ENCODE measurements around the gene USP13. TPM values are rescaled to one million over a fixed set of nuclear protein-coding genes. Genes with fewer than 3 reads are reported as not detected.
A peak's percentile ranks its signal among the peaks of the same experiment; 100 is the strongest.

USP13 gene
- polyA plus RNA-seq, 1 experiment: 15.2 TPM

DNA sequence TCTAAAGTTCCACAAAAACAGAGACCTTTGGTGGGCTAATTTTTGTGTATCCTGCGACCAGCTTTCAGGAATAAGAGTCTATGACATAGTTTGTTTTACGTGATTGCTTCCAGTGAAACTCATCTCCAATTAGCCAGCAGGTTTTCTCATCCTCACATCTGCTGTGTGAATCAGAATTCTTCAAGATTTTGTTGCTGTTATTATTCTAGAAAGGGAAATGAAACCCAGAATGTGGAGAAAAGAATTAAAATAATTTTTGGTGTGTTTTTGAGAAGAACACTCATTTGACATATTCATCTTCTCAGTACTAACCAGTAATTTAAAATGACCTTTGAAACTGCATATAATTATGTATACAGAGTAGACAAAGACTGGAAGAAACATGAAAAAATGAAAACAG, 175.9 kb downstream of the USP13 start:
- POLR2A ChIA-PET: no interaction called here
- Histone ChIP-seq H3K4me3 (ENCODE audit: low read depth, low read length) (no peak overlapping the region), H3K9me3 (ENCODE audit: control insufficient read depth, insufficient read depth, low read length) (no peaks in the 10 kb centered on the region), H3K27ac (ENCODE audit: low read depth, low read length) (no peak overlapping the region), H3K27me3 (ENCODE audit: control insufficient read depth, insufficient read depth, low read length) (no peaks in the 10 kb centered on the region)
- TF ChIP-seq CTCF (IDR thresholded peaks at IDR 0.05; ENCODE audit: low read depth, low read length): no peak
- DNase-seq (ENCODE audit: low read depth, low spot score): no peak
- CTCF ChIA-PET: no interaction called here

- TF ChIP-seq CTCF (IDR thresholded peaks at IDR 0.05; ENCODE audit: low read depth, low read length): no peak
- no peaks in the 10 kb centered on the region for H3K9me3 ChIP-seq (ENCODE audit: control insufficient read depth, insufficient read depth, low read length)
- no peaks in the 10 kb centered on the region for H3K27me3 ChIP-seq (ENCODE audit: control insufficient read depth, insufficient read depth, low read length)
- DNase-seq (ENCODE audit: low read depth, low spot score): no peak
- ChIA-PET CTCF (no interaction called here), POLR2A (no interaction called here)
- H3K4me3 ChIP-seq (ENCODE audit: low read depth, low read length): no peak overlapping the region
- no peak overlapping the region for H3K27ac ChIP-seq (ENCODE audit: low read depth, low read length)
These were observed 176.6 kb downstream of the USP13 start for GRCh38 chr3:179829401-179829800.

DNA sequence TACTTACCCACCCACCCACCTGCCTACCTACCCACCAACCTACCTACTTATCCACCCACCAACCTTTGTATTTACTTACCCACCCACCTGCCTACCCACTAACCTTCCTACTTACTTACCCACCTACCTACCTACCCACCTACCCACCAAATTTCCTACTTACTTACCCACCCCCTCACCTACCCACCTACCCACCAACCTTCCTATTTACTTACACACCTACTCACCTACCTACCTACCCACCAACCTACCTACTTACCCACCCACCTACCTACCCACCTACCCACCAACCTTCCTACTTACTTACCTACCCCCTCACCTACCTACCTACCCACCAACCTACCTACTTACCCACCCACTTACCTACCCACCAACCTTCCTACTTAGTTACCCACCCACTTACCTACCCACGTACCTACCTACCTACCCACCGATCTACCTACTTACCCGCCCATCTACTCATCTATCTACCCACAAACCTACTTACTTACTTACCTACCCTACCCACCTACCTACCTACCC, 179.6 kb downstream of the USP13 start:
- no peak for TF ChIP-seq CTCF (IDR thresholded peaks at IDR 0.05; ENCODE audit: low read depth, low read length)
- DNase-seq (ENCODE audit: low read depth, low spot score): no peak
- Histone ChIP-seq H3K27me3 (ENCODE audit: control insufficient read depth, insufficient read depth, low read length) (no peaks in the 10 kb centered on the region), H3K27ac (ENCODE audit: low read depth, low read length) (no peak overlapping the region), H3K4me3 (ENCODE audit: low read depth, low read length) (no peak overlapping the region), H3K9me3 (ENCODE audit: control insufficient read depth, insufficient read depth, low read length) (no peaks in the 10 kb centered on the region)
- POLR2A ChIA-PET: no interaction called here
- CTCF ChIA-PET: interaction anchor here (1.0 kb wide), 1 partner anchor 21 kb away, joined by 6 read pairs; no protein-coding TSS in a partner anchor

GRCh38 chr3:179833294-179833693, 180.5 kb downstream of the USP13 start:
- Histone ChIP-seq H3K27ac (ENCODE audit: low read depth, low read length) (no peak overlapping the region), H3K9me3 (ENCODE audit: control insufficient read depth, insufficient read depth, low read length) (no peaks in the 10 kb centered on the region), H3K4me3 (ENCODE audit: low read depth, low read length) (no peak overlapping the region), H3K27me3 (ENCODE audit: control insufficient read depth, insufficient read depth, low read length) (no peaks in the 10 kb centered on the region)
- no peak for TF ChIP-seq CTCF (IDR thresholded peaks at IDR 0.05; ENCODE audit: low read depth, low read length)
- POLR2A ChIA-PET: no interaction called here
- DNase-seq (ENCODE audit: low read depth, low spot score): no peak
- CTCF ChIA-PET: interaction anchor here (0.8 kb wide), 1 partner anchor 22 kb away, joined by 3 read pairs; no protein-coding TSS in a partner anchor

DNA sequence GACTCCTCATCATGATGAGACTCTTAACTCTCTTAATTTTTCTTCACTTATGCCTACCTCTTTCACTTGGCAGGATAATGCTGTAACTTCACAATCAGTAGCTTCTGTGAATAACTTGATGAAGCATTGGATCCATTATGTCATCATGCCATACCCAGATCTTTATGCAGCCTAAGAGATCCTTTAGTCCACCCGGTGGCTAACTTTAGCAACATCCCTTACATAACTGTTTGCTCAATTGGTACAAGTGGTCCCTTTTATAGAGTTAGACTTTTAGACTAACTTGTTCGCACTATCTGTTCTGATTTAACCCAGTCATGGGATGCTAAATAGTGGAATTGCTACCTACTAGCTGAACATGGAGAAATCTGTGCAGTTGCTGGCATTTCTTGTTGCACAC, 184.5 kb downstream of the USP13 start:
- Histone ChIP-seq H3K27ac (ENCODE audit: low read depth, low read length) (no peak overlapping the region), H3K27me3 (ENCODE audit: control insufficient read depth, insufficient read depth, low read length) (no peaks in the 10 kb centered on the region), H3K9me3 (ENCODE audit: control insufficient read depth, insufficient read depth, low read length) (no peaks in the 10 kb centered on the region), H3K4me3 (ENCODE audit: low read depth, low read length) (no peak overlapping the region)
- DNase-seq (ENCODE audit: low read depth, low spot score): no peak
- ChIA-PET CTCF (interaction anchor here (1.5 to 2.6 kb wide), 2 partner anchors 9 to 26 kb away, joined by 4 to 9 read pairs; no protein-coding TSS in a partner anchor), POLR2A (no interaction called here)
- TF ChIP-seq CTCF (IDR thresholded peaks at IDR 0.05; ENCODE audit: low read depth, low read length): peak; percentile 13; the same call in 1 of the 2 replicates

Small RNA genes lying within 50 kb of the gene (small RNA-seq; reads per million reads assigned to genes)
- gene RF01210 (ENCODE audit: insufficient read length, low read depth): not detected

Other genes starting within 250 kb of the USP13 start
- 71.6 and 88.5 TPM in 2 replicates for gene GNB4, start 201.6 kb upstream of the USP13 start, polyA plus RNA-seq (2011; rRNA removed)
- gene ACTL6A, start 90.1 kb upstream of the USP13 start, polyA plus RNA-seq (2011; rRNA removed): 55.3 and 67.5 TPM in 2 replicates
- 65.0 and 87.9 TPM in 2 replicates for gene MRPL47, start 48.4 kb upstream of the USP13 start, polyA plus RNA-seq (2011; rRNA removed)
- gene NDUFB5, start 48.2 kb upstream of the USP13 start, polyA plus RNA-seq (2011; rRNA removed): 55.7 and 80.0 TPM in 2 replicates

Data from AG04450 (cell line).